Nucleus accumbens (tissue), 56 donors: ENCODE data around the gene RCBTB1.
A peak's percentile ranks its signal among the peaks of the same experiment; 100 is the strongest.
"Not testable (repeated sequence)": the region's sequence is repeated elsewhere in the genome, so short reads cannot be mapped to it uniquely, and the experiment has no call there.

Experiments
- DNase-seq, 56 donors: peaks; one replicate each; lab custom pipeline; 2025; lab: John Stamatoyannopoulos, UW

Gene RCBTB1

DNA sequence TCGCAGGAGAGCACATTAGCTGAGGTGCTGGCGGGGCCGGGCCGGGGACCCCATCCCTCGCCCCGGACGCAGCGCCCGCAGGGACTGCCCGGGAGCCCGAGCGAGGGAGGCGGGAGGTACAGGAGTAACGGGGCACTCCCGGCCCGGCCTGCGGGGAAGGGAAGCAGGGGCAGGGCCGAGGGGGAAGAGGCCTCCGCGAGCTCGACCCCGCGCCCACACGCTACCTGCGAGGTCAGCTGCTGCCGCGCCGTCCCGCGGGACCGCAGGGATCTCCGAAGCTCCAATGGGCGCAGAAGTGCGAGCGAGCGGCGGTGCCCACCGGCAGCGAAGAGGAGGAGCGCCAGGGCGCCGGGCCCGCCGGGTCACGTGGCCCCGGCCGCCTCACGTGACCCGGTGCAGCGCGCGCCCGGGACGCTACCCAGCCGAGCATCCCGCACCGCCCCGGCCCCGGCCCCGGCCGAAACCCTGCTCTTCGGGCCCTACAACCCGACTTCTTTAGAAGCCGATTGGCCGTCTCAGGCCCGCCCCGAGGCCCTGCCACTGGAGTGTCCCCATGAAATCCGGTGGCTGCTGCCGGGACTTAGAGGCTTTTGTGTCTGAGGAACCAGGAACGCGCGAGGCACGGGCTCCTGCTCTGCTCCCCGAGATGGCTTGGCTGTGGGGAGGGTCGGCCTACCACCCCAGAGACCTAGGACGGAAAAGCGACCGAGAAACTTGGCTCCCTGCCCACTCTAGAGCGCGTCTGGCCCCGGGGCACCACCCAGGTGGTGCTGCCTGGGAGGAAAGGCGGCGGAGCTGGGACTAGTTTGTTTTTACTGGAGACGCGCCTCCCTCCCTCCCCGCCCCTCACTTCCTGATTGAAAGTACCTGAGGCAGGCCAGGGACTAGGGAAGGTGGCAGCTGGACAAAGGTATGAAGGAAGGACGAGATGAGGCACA, at the start of gene RCBTB1:
TSS of gene RCBTB1 (minus strand) at position 339 of the 938 bp plus-strand sequence. CDS start 18,279 bp downstream, outside the sequence.
- peak in 55 of 56 donors; percentile 12 to 86 (median 70) for DNase-seq

DNA sequence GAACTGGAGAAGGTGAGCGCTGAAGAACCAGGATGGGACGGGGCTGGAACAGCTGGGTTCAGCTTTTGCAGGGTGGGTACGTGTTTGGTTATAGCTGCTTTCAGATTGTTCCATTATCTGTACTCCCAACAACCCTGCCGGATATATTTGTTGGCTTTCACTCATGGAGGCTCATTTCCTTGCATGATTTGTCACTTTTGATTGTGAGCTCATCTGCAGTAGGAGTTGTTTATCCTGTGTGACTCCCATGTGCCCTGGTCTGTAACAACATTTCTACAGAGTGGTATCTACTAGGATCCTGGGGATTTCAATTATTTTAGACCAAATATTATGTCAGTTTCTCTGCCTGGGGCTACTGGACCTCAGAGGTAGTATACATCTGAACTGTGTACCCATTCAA, 48.4 kb upstream of the RCBTB1 start:
- no peak for DNase-seq

DNA sequence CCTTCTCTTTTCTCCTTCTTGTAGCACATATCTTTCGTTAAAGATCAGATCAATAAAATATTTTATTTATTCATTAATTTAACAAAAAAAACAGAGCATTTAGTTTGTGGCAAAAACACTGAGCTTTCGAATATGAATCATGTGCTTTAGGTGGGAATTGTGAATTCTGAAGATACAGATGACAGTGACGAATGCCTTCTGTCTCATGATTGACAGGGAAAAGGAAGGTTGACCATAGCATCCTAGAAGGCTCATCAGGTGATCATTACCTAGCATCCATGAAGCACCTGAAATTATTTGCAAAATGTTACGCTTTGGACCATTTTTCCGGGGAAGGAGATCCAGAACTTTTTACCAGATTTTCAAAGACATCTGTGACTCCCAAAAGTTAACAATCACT, 46.8 kb upstream of the RCBTB1 start:
- no peak for DNase-seq

DNA sequence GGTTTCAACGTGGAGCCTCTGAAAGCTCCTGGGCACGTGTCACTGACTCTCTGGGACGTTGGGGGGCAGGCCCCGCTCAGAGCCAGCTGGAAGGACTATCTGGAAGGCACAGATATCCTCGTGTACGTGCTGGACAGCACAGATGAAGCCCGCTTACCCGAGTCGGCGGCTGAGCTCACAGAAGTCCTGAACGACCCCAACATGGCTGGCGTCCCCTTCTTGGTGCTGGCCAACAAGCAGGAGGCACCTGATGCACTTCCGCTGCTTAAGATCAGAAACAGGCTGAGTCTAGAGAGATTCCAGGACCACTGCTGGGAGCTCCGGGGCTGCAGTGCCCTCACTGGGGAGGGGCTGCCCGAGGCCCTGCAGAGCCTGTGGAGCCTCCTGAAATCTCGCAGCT, 45.2 kb upstream of the RCBTB1 start:
- DNase-seq = no peak

DNA sequence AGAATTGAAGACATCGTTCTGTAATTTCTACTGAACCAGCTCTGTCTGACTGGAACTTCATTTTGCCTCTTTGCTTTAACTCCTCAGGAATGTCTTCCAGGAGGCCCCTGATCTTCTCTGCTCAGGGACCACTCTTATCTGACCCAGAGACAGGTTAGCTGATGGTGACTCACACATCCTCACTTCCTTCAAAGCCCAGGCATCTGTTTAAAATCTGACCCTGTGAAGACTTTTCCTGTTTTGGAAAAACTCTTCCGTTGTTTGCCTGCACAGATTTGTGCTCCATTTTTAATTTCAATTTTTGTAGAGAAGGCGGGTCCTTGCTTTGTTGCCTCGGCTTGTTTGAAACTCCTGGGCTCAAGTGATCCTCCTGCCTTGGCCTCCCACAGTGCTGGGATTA, 44.6 kb upstream of the RCBTB1 start:
- DNase-seq = no peak

DNA sequence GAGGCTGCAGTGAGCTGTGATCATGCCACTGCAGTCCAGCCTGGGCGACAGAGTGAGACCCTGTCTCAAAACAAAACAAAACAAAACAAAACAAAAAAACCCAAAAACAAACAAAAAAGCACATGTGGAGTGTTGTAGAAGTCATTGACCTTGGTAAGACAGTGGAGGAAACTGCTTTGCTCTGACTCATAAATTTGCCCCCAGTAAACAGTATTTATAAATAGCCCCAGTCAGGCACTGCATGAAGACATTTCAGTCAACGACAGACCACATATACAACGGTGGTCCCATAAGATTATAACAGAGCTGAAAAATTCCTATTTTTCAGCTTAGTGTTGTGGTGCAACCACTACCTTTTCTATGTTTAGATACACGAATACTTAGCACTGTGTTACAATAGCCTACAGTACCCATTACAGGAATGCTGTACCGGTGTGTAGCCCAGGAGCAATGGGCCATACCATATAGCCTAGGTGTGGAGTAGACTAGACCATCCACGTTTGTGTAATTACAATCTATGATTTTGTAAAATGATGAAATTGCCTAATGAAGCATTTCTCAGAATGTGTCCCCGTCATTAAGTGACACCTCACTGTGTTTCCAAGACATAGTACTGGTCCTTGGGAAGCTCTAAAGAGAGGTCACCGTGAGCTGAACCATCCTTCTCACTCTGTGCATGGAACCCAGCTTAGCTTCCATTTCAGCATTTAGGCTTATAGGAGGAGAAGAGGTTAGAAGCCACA, 44.0 kb upstream of the RCBTB1 start:
- DNase-seq = no peak

DNA sequence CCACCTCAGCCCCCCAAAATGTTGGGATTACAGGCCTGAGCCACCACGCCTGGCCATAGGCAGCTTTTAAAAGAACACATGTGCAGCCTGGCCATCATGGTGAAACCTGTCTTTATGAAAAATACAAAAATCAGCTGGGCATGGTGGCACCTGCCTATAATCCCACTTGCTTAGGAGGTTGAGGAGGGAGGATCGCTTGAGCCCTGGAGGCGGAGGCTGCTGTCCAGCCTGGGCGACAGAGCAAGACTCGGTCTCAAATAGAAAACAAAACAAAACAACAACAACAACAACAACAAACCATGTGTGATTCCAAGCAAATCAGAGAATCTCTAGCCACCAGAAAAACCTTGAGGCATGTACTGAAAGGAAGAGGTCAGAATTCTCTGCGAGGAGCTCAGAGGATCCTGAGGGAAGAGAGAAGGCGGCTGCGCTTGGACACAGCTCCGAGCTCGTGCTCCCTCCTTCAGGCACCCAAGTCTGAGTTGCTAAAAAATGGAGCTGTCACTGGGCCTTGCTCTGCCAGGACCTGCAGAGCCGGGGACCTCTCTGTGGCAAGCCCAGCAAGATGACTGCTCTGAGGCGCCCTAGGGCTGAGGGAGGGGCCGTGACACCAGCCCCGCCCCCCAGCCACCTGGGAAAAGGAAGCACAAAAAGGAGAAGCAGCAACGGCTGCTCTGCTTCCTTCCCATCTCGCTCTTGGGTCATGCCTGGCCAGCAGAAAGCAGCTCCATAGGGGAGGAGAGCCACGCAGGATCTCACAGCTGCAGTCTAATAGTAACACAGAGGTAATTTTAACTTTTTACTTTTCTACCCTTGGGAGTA, 42.7 kb upstream of the RCBTB1 start, which contains the start of gene ARL11:
TSS of gene ARL11 (plus strand) at position 677 of the 822 bp plus-strand sequence. CDS start 1,941 bp downstream, outside the sequence.
- DNase-seq = peak in 19 of 56 donors; percentile 2 to 39 (median 10)

DNA sequence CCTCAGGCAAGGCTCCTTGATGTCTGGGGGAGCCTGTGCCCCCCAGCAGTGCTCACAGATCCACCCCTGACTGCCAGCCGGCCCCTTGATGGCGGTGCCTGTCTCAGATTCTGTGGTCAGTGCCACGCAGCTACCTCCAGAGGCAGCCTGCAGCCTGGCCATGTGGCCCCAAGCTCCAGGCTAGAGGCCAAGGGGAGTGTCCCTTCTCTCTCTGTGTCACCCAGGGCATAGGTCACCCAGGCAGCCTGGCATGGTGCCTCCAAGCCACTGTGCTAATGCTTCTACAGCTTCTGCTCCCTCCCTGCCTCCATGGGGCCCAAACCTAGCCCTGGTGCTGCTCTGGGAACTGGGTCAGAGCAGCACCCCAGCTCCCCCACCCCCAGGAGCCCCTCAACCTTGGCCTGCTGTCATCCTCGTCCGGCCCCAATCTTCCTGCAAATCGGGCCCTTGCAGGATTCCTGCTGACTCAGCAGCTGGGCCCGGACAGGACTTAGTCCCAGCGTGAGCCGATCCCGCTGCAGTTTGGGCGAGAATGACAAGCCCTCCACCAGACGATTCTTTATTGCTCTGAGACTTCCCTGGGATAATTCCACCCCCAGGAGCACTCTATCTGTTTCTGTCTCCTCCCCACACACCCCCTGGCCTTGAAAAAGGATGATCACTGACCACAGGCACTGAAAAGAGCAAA, 40.2 kb upstream of the RCBTB1 start:
- peak in 10 of 56 donors; percentile 1 to 52 (median 8) for DNase-seq

DNA sequence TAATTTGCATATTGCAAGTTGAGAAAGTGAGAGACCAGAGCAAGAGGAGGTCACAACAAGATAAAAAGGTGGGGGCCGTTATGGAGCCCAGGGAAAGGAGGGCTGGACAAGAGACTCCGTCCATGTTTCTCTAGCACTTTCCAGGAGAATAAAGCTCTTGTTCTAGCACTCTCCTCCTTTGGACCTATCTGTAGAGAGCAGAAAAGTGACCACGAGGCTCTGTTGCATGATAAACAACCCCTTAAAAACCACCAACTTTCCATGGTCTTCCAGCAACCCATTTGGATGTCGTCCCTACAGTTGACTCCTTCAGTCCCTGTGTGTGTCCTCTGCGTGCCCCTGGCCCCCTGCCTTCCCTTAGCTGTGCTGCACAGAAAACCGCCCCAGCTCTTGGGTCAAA, 38.9 kb upstream of the RCBTB1 start:
- no peak for DNase-seq

DNA sequence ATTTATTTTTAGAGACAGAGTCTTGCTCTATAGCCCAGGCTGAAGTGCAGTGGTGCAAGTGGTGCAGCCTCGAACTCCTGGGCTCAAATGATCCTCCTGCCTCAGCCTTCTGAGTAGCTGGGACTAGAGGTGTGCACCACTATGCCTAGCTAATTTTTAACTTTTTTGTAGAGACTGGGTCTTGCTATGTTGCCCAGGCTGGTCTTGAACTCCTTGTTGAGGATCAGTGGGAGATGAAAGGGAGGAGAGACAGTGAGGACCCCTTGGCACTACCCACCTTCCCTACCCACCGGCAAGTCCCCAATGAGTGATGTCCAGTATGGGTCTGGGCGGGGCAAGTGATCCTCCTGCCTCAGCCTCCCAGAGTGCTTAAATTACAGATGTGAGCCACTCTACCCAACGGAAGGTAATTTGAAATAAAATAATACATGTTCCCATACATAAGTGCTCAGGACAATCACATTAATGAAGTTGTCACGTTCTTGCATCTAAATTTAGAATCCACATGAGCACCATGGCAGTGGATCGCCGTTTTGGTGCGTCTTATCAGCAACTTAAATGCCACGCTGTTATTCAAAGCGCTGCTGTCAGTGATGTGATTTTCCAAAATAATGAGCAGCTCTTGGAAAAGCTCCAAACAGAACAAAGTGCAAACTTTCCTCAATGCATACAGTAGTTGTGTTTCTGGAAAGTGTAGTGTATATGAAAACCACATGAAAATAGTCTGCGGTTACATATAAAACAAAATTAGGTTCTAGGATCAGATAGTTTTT, 37.0 kb upstream of the RCBTB1 start:
- no peak for DNase-seq

DNA sequence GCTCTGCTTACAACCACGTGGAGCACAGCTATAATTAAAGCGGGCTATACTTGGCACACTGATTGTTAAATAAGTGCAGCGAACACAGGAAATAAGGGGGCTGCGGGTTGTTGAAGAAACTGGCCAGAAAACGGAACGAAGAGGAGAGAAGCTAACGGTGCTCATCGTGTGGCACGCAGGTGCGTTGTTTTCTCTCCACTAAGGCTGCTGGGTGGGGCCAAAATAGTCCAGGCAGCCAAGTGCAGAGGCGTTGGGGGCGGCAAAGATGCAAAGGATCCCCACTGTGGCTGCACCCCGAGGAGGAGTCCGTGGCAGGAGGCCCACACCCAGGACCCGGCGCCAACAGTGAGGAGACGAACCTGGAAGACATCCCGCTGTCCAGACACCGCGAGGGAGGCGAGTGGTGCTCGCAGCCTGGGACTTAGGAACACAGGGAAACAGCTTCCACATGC, 34.8 kb upstream of the RCBTB1 start:
- DNase-seq = no peak

DNA sequence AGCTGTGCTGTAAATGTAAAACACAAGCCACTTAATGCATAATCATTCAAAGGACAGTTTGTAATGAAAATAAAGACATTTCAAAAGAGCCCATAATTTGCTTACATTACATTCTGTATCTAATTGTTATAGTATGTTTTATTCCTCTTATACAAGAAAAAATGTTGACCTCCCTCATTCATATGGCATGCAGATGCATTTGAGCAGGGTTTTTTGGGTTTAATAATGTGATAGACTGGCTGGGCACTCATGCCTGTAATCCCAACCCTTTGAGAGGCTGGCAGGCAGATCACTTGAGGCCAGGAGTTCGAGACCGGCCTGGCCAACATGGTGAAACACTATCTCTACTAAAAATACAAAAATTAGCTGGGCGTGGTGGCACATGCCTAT, 31.3 kb upstream of the RCBTB1 start:
- no peak for DNase-seq

DNA sequence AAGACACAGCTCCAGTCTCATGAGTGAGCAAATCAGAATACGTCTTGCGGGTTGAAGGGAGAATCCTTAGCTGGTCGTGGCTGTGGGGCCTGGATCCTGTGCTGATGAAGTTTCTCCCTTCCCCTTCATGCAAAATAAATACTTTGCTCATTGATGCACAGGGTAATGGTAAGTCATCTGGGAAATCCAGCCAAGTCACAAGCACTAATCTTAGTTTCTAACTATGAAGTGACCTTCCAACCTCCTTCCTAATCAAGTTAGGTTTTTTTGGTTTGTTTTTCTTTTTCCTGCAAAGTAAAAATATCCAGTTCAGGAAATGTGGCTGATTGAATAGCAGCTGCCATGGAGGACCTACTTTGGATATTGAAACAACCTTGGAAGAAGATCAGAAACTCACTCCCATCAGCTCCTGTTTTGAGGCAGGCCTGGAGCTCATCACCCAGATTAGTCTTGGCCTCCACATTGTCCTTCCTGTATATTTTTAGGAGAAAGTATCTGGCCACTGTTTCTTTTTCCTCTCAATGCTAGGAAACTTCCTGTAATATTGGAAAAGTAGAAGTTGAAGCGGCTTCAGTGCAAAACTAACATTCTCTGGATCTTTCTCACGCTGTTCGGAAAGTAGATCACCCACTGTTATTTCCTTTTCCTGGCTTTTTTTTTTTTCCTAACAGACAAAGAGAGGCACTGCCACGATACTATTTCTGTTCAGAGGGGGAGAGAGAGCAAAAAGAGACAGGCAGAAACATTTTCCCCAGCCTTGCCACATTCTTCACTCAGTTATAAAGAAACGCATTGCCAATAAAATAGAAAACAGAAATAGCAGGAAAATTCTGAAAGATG, 30.7 kb upstream of the RCBTB1 start:
- DNase-seq = no peak

DNA sequence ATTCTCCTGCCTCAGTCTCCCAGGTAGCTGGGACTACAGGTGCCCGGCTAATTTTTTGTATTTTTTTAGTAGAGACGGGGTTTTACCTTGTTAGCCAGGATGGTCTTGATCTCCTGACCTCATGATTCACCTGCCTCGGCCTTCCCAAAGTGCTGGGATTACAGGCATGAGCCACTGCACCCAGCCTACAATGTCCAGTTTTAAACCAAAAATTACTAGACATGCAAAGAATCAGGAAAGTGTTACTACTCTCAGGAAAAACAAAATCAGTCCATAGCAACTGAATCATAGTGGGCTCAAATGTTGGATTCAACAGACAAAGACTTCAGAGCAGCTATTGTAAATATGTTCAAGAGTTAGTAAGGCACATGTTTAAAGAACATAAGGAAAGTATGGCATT, 26.7 kb upstream of the RCBTB1 start:
- DNase-seq = not testable (repeated sequence)

DNA sequence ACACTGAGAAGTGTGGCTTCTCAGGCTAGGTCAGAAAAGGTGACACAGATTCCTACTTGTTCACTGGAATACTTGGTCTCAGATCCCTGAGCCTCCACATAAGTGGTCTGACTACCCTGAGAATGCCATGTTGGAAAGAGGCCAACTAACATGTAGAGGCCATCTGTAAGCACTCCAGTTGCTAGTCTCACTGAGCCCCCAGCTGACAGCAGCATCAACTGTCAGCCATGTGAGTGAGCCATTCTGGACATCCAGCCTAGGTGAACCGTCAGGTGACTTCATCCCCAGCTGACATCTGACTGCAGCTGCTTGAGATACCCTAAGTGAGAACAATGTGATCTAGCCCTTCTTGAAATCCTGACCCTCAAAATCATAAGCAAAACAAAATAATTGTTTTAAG, 24.8 kb upstream of the RCBTB1 start:
- no peak for DNase-seq

DNA sequence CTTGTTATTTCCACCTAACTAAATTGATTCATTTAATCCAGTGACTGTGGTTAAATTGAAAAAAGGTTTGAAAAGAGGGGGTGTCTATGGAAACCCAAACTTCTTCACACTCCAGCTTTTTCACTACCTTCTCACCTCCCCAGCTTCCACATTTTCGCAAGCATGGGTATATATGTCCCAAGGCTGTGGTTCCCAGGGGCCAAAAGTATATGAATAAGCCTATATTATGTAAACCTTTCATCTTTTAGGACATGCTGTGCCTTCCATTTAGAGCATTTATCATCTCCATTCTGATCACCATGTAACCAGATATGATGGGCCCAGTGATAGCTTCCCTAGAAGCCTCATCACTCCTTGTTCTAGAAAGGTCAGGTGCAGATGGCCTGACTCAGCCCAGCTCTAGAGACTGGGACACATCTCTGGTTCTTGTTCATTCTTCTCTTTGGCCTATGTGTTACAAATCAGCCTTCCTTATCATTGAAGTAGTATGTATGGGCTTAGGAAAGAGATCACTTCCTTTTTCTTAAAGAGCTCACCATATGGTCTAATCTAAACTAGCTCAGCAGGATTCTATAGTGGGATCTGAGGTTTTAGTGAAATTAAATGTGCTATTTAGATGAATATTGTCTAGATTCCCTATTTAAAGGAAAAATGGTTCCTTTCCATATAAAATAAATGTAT, 23.4 kb upstream of the RCBTB1 start:
- DNase-seq = no peak

DNA sequence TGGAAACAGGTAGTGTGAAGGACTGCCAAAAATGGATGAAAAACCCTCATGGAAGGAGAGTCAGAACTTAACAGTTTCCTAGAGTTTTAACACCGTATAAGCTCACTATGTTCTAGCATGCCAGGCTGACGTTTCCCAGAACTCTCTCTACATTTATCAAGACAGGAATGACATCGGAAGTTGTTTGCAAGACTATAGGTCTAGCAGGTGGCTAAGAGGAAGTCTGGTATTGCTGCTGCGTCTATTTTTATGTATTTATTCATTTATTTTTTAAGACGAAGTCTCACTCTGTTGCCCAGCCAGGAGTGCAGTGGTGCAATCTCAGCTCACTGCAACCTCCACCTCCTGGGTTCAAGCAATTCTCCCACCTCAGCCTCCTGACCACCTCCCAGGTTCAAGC, 22.4 kb upstream of the RCBTB1 start:
- DNase-seq = no peak
